ENCODE measurements around the gene NHLH1. TPM values are rescaled to one million over a fixed set of nuclear protein-coding genes. Genes with fewer than 3 reads are reported as not detected.

Gene NHLH1
- total RNA-seq, 1 experiment from 2014 or later: 0.18 TPM

DNA sequence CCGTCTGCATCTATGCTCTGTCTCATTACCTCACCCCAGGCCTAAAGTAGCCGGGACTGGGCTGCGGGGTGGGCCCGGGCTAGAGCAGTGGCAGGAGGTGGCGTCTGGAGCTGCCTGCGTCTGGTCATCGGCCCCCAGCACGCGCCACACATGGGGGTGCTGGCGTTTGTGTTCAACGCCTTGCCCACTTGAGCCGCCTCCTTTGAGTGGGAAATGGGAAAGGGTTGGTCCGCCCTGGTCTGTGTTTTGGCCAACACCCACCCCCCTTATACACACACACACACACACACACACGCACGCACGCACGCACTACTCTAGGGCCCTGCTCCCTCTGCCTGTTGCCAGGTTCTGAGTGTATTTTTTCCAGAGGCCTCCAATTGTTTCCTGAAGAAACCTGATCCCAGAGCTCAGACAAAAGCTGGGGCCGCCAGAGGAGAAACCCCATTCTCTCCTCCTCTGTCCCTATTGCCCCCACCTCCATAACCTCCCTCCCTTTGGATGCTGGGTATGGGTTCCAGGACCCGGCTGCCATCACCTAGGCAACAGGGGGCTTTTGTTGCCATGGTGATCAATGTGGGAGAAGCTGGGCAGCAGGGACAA lies 43.6 kb downstream of the NHLH1 start:
- DNase-seq (ENCODE audit: low read depth): no peak

DNA sequence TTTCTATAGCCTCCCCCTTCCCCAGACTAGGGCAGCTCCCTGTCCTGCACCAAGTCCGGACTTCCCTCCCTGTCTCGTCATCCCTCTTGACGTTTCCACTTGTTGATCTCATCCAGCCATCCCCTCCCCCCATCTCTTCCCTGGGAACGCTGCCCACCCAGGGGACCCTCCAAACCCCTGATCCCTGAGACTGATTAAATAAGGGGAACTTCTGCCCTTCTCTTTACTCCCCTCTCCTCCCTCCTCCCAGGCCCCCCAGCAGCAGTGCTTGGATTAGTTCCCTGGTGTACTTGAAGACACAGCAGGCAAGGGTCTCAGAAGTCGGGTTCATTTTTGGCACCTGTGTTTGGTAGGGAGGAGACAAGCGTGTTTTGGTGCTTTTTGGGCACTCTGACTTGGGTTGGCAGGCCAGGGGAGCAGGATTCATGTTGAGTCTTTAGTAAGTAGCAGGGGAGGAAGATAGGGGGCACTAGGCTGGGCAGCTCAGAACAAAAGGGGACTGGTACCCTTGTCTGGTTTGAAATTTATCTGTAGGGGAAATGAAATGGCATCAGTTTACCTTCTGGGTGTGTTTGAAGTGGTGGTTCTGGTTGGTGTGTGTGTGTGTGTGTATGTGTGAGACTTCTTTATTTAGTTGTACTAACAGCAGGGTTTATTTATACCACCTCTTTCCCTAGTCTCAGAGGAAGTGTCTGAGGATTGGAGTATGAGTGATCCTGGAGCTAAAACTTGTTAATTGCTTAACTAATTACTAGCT lies 44.6 kb downstream of the NHLH1 start:
- no peak for DNase-seq (ENCODE audit: low read depth)

DNA sequence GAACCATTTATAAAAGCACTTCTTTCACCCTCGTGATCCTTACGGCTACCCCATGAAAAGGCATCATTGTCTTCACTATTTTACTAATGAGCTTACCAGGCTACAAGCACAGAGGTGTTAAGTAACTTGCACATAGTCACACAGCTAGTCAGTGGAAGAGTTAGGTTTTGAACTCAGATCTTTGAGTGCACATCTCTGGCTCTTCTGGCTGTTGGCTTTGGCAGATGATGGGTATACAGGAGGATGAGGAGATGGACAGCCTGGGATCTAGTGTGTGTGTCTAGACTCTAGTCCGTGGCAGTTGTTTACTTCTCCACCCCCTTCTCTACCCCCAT lies 45.1 kb downstream of the NHLH1 start:
- DNase-seq (ENCODE audit: low read depth): no peak

DNA sequence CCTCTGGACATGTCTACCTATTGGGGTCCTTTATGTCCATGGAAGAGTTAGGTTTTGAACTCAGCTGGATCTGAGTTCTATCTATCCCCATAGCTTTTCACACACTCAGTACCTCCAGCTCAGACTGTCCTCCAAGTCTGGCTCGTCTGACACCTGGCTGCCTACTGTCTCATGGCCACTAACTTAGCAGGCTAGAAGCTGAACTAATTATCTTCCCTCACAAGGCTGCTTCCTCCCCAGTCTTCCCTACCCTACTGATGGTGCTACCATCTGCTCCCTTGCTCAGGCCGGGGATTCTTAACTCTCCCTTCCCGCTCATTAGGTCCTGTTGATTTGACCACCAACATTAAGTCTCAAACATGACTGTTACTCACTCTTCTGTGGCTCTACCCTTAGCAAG lies 46.8 kb downstream of the NHLH1 start:
- DNase-seq (ENCODE audit: low read depth): no peak

DNA sequence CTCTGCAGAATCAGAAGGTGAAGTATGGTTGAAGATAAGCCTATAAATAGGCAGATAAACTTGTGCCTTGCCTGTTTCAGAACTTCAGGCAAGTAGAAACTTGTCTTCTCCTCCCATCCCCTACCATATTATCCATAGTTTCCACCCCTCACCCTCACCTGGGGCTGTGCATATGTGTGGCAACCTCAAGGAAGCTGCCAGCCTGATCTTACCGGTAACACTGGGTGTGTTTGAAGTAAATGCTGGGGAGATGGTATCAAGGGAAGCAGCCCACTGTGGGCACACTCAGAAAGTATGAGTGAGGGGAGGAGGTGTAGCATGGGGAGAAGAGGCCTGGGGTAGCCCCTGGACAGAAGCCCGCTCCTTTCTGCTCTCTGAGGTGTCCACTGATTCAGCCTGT lies 48.0 kb downstream of the NHLH1 start:
- DNase-seq (ENCODE audit: low read depth): no peak

DNA sequence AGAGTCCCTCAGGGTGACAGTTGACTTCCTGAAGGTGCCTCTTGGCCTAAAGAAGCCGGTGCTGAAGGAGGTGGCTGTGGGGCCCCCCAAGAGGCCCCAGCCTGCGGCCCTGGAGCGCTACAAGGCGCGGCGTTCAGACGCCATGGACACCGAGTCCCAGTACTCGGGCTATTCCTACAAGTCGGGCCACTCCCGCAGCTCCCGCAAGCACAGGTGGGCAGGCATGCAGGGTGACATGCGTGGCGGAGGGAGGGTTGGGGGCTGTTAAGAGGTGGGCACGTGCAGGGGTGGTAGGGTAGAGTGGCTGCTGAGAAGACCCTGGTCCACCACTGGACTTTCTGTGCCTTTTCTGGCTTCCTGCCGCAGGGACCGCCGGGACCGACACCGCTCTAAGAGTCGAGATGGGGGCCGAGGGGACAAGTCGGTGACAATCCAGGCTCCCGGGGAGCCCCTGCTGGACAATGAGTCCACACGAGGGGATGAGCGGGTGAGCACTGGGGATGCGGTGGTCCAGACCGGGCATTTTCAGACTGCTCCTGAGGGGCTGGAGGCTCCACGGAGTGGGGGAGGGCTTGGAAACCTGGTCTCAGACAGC lies 48.9 kb downstream of the NHLH1 start:
- DNase-seq (ENCODE audit: low read depth): no peak

DNA sequence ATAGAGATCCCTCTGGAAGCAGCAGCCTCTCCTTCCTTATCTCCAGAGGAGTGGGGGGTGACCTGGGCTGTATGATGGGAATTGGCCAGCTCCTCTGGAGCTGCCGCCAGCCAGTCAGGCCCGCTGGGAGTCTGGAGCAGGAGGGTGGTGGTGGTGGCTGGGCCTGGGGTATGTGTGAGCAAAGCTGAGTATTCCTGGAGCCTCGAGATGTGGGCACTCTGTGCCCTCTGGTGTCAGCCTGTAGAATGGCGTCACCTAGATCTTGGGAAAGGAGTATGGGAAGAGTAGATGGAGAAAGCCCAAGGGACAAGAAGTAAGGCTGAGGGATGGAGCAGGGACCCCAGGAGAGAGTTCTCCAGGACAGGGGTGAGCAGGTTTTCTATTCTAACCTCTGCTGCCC lies 49.5 kb downstream of the NHLH1 start:
- peak; percentile 65 for DNase-seq (ENCODE audit: low read depth)

- DNase-seq (ENCODE audit: low read depth): no peak
Observed at GRCh38 chr1:160418483-160418882, 51.6 kb downstream of the NHLH1 start.

DNA sequence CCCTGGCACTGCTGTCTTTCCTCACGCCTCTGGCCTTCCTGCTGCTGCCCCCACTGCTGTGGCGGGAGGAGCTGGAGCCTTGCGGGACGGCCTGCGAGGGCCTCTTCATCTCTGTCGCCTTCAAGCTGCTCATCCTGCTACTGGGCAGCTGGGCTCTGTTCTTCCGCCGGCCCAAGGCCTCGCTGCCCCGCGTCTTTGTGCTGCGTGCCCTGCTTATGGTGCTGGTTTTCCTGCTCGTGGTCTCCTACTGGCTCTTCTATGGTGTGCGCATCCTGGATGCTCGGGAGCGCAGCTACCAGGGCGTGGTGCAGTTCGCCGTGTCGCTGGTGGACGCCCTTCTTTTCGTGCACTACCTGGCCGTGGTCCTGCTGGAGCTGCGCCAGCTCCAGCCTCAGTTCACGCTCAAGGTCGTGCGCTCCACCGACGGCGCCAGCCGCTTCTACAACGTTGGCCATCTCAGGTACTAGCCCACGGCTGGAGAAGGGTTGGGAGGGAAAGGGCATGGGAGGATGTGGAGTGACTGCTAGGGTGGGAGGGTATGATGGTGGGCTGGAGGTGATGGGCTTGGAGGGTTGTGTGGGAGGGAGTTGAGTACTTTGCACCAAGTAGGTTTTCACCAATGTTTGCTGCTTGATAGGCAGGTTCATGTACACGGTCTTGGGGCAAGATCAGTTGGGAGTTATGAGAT lies 52.4 kb downstream of the NHLH1 start:
- no peak for DNase-seq (ENCODE audit: low read depth)

GRCh38 chr1:160419838-160420169 lies 52.9 kb downstream of the NHLH1 start:
- no peak for DNase-seq (ENCODE audit: low read depth)

DNA sequence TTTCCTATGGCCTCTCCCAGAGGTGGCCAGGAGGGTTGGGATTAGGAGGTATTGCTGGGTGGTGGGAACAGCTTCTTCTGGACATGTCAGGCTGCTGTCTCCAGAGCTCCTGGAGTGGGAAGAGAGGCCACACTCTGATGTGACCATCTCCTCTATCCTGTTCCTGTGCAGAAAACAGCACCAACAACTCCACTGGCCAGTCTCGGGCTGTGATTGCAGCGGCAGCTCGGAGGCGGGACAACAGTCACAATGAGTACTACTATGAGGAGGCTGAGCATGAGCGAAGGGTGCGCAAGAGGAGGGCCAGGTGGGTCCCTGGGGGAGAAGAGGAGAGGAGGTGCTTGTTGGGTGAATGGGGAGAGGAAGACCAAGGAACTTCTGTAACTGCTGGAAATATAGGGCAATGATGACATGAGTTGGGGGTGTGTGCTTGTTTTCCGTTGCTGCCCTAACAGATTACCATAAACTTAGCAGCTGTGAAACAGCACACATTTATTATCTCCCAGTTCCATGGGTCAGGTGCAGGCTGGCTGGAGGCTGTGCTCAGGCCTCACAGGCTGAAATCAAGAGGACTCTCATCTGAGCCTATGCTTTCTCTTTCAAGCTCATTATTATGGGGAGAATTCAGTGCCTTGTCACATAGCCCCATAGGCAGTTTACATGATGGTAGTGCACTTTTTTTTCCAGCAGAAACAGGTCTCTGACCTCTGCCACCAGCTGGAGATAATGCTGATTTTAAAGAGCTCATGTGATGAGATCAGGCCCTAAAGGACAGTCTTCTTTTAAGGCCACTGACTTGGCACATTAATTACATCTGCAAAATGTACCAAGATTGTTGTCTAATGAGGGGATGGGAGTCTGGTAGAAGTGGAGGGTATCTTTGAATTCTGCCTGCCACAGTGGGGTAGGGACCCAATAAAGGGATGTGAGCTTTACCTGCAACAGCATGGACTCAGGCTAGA lies 54.3 kb downstream of the NHLH1 start:
- DNase-seq (ENCODE audit: low read depth): no peak

GRCh38 chr1:160421881-160422280 lies 55.0 kb downstream of the NHLH1 start:
- no peak for DNase-seq (ENCODE audit: low read depth)

Small RNAs within 50 kb of the gene (small RNA-seq; reads per million reads assigned to genes)
- gene RF00019 (not detected), gene RNU4-42P (0.18 reads per million)

Other genes with a start within 250 kb of the NHLH1 start
- gene ATP1A4, start 215.5 kb upstream of the NHLH1 start, total RNA-seq (2014; rRNA removed; shearing (Covaris generic)): not detected in 2 replicates
- not detected in 2 replicates for gene CASQ1, start 176.5 kb upstream of the NHLH1 start, total RNA-seq (2014; rRNA removed; shearing (Covaris generic))
- 129 and 187 TPM in 2 replicates for gene PEA15, start 161.7 kb upstream of the NHLH1 start, total RNA-seq (2014; rRNA removed; shearing (Covaris generic))
- 47.6 and 56.9 TPM in 2 replicates for gene DCAF8, start 104.5 kb upstream of the NHLH1 start, total RNA-seq (2014; rRNA removed; shearing (Covaris generic))
- gene PEX19, start 81.9 kb upstream of the NHLH1 start, total RNA-seq (2014; rRNA removed; shearing (Covaris generic)): 26.9 and 27.6 TPM in 2 replicates
- 115 and 133 TPM in 2 replicates for gene COPA, start 23.8 kb upstream of the NHLH1 start, total RNA-seq (2014; rRNA removed; shearing (Covaris generic))
- 40.0 and 49.0 TPM in 2 replicates for gene NCSTN, start 23.7 kb upstream of the NHLH1 start, total RNA-seq (2014; rRNA removed; shearing (Covaris generic))
- gene VANGL2, start 33.5 kb downstream of the NHLH1 start, total RNA-seq (2014; rRNA removed; shearing (Covaris generic)): 2.1 and 2.5 TPM in 2 replicates
- gene SLAMF6, start 156.2 kb downstream of the NHLH1 start, total RNA-seq (2014; rRNA removed; shearing (Covaris generic)): not detected in 2 replicates
- not detected in 2 replicates for gene CD84, start 212.4 kb downstream of the NHLH1 start, total RNA-seq (2014; rRNA removed; shearing (Covaris generic))

Measured in HT1080 (cell line).